PC-9 (cell line): ENCODE data around the gene CACHD1. TPM values are rescaled to one million over a fixed set of nuclear protein-coding genes. Genes with fewer than 3 reads are reported as not detected.

ENCODE experiments used
- BruUV-seq: library from RNA; stranded (reverse); fragments of 400-500 nt; replicated peaks from 2 replicates; lab custom pipeline; 2021; lab: Mats Ljungman, UMichigan
- CTCF ChIA-PET: fragments of 300-600 bp; sonication (Branson Sonifier 250); formaldehyde crosslinking; loops from one replicate; lab custom pipeline; 2022; ENCODE audit warnings: antibody characterized with exemption; lab: Charles Lee
- POLR2A ChIA-PET: fragments of 300-600 bp; sonication (Branson Sonifier 250); formaldehyde crosslinking; loops from one replicate; lab custom pipeline; 2022; ENCODE audit warnings: antibody characterized with exemption; ENCODE audit not compliant: unreplicated experiment; lab: Charles Lee
- DNase-seq, 2 experiments: peaks; one replicate each; pipeline versions ENCODE4 v3.0.0 to v3.0.0-alpha.2; 2015 to 2022; ENCODE audit warnings: mixed read lengths in 1 of 2
- H2AFZ ChIP-seq: fragments of 200-600 bp; sonication (generic); 2 replicates; pipeline ENCODE4 v1.8.1; 2017; ENCODE audit warnings: antibody characterized with exemption
- H3F3A ChIP-seq: fragments of 200-600 bp; sonication (generic); 2 replicates; pipeline ENCODE4 v1.8.1; 2017; ENCODE audit warnings: antibody characterized with exemption, mild to moderate bottlenecking, low read depth; ENCODE audit not compliant: insufficient read depth
- H3K27ac ChIP-seq: fragments of 200-600 bp; sonication (generic); 2 replicates; pipeline ENCODE4 v1.6.1; 2016; ENCODE audit warnings: mixed run types
- H3K27me3 ChIP-seq: fragments of 200-600 bp; sonication (generic); 2 replicates; pipeline ENCODE4 v1.6.1; 2016; ENCODE audit warnings: low read depth, mixed run types; ENCODE audit not compliant: insufficient read depth
- H3K36me3 ChIP-seq: fragments of 200-600 bp; sonication (generic); 2 replicates; pipeline ENCODE4 v1.6.1; 2016; ENCODE audit warnings: low read depth, mixed run types
- H3K4me1 ChIP-seq: fragments of 200-600 bp; sonication (generic); replicated peaks from 2 replicates; pipeline ENCODE4 v1.6.1; 2016; ENCODE audit warnings: mixed run types; ENCODE audit not compliant: insufficient read depth
- H3K4me2 ChIP-seq: fragments of 200-600 bp; sonication (generic); 2 replicates; pipeline ENCODE4 v1.6.1; 2017; ENCODE audit warnings: mixed run types
- H3K4me3 ChIP-seq: fragments of 200-600 bp; sonication (generic); 2 replicates; pipeline ENCODE4 v1.6.1; 2016; ENCODE audit warnings: mixed run types
- H3K79me2 ChIP-seq: fragments of 200-600 bp; sonication (generic); 2 replicates; pipeline ENCODE4 v1.6.1; 2017; ENCODE audit warnings: low read depth, mixed run types
- H3K9me2 ChIP-seq: fragments of 200-600 bp; sonication (generic); 2 replicates; pipeline ENCODE4 v1.8.1; 2017; ENCODE audit warnings: mild to moderate bottlenecking; ENCODE audit not compliant: insufficient read depth
- H3K9me3 ChIP-seq: fragments of 200-600 bp; sonication (generic); 2 replicates; pipeline ENCODE4 v1.8.1; 2016; ENCODE audit warnings: low read depth; ENCODE audit not compliant: insufficient read depth
- H4K20me1 ChIP-seq: fragments of 200-600 bp; sonication (generic); 2 replicates; pipeline ENCODE4 v1.8.1; 2017; ENCODE audit not compliant: insufficient read depth
- CTCF ChIP-seq: fragments of 200-600 bp; sonication (generic); conservative IDR thresholded peaks from 2 replicates; pipeline ENCODE4 v1.6.1; 2017; ENCODE audit warnings: mixed run types, antibody characterized with exemption, mild to moderate bottlenecking, moderate library complexity
- EZH2 ChIP-seq: fragments of 200-600 bp; sonication (generic); IDR thresholded peaks from 2 replicates; pipeline ENCODE4 v1.8.0; 2017; ENCODE audit warnings: antibody characterized with exemption, low read depth
- intact Hi-C: fragments of 100-400 bp; cut with micrococcal nuclease; formaldehyde crosslinking; loops from one replicate; pipeline ENCODE4 v1.10.0; 2022; ENCODE audit not compliant: unreplicated experiment
- total RNA-seq: library from RNA; stranded (reverse); gene quantifications from 2 replicates; pipeline ENCODE4 v1.2.3, GENCODE V29; 2021

Gene CACHD1
- total RNA-seq, 1 experiment from 2014 or later, result 3.1 TPM

- intact Hi-C loops, result no loop called here
- H3K4me1 ChIP-seq, result no peaks in the 10 kb centered on the region
- ChIA-PET CTCF (no interaction called here), POLR2A (no interaction called here)
- H3F3A ChIP-seq, result no peaks in the 10 kb centered on the region
- 0 out of 2 replicates have a peak, but pooled peaks cover 7% of the 10 kb centered on the region for H3K9me3 ChIP-seq
- no peak for DNase-seq
- TF ChIP-seq CTCF (no peak), EZH2 (no peak)
- no peaks in the 10 kb centered on the region for H3K79me2 ChIP-seq
- no peak overlapping the region for H3K4me2 ChIP-seq
- H4K20me1 ChIP-seq, result no peaks in the 10 kb centered on the region
- no peaks in the 10 kb centered on the region for H3K36me3 ChIP-seq
- no TSS peak for BruUV-seq
- H3K9me2 ChIP-seq, result no peaks in the 10 kb centered on the region
- no peaks in the 10 kb centered on the region for H3K27me3 ChIP-seq
- H3K4me3 ChIP-seq, result no peak overlapping the region
- H3K27ac ChIP-seq, result no peak overlapping the region
- no peak overlapping the region for H2AFZ ChIP-seq
Observed at GRCh38 chr1:64564891-64565290, 95.0 kb downstream of the CACHD1 start.

- Histone ChIP-seq H3K4me3 (no peak overlapping the region), H3K79me2 (no peaks in the 10 kb centered on the region), H2AFZ (no peak overlapping the region), H4K20me1 (no peaks in the 10 kb centered on the region), H3K36me3 (no peaks in the 10 kb centered on the region), H3F3A (no peaks in the 10 kb centered on the region), H3K9me2 (no peaks in the 10 kb centered on the region), H3K27ac (no peak overlapping the region), H3K4me1 (no peaks in the 10 kb centered on the region), H3K9me3 (no peaks in the 10 kb centered on the region), H3K27me3 (no peaks in the 10 kb centered on the region), H3K4me2 (no peak overlapping the region)
- no peak for TF ChIP-seq CTCF
- TF ChIP-seq EZH2, result no peak
- POLR2A ChIA-PET, result interaction anchor here (0.7 kb wide), 1 partner anchor 29 kb away, joined by 3 read pairs; no protein-coding TSS in a partner anchor
- DNase-seq, result no peak
- CTCF ChIA-PET, result no interaction called here
- intact Hi-C loops, result no loop called here
- no TSS peak for BruUV-seq
Observed at GRCh38 chr1:64567426-64568170, 97.7 kb downstream of the CACHD1 start.

- BruUV-seq, result no TSS peak
- no peaks in the 10 kb centered on the region for H3K4me1 ChIP-seq
- no peak overlapping the region for H3K4me3 ChIP-seq
- H3K4me2 ChIP-seq, result no peak overlapping the region
- no peak overlapping the region for H2AFZ ChIP-seq
- TF ChIP-seq CTCF (no peak), EZH2 (no peak)
- H4K20me1 ChIP-seq, result no peaks in the 10 kb centered on the region
- intact Hi-C loops, result no loop called here
- no peaks in the 10 kb centered on the region for H3K9me3 ChIP-seq
- H3K27ac ChIP-seq, result no peak overlapping the region
- ChIA-PET CTCF (no interaction called here), POLR2A (interaction anchor here (0.7 kb wide), 1 partner anchor 28 kb away, joined by 3 read pairs; no protein-coding TSS in a partner anchor)
- no peak for DNase-seq
- H3F3A ChIP-seq, result no peaks in the 10 kb centered on the region
- H3K27me3 ChIP-seq, result no peaks in the 10 kb centered on the region
- H3K79me2 ChIP-seq, result no peaks in the 10 kb centered on the region
- H3K9me2 ChIP-seq, result no peaks in the 10 kb centered on the region
- H3K36me3 ChIP-seq, result no peaks in the 10 kb centered on the region
Observed at GRCh38 chr1:64568171-64568450, 98.2 kb downstream of the CACHD1 start.
